HepG2 (cell line): Measurements from ENCODE around the gene KRTAP10-4. TPM values are rescaled to one million over a fixed set of nuclear protein-coding genes. Genes with fewer than 3 reads are reported as not detected.

ENCODE experiments used
- polyA plus RNA-seq, 8 experiments: library from polyadenylated mRNA; depleted of rRNA in 3 of 8; stranded (reverse) in 7 of 8; unstranded in 1 of 8; fragments of >200 nt; fragmentation: Illumina TruSeq in 4 of 8; extraction: Trizol in 4 of 8; gene quantifications; 2 replicates each; pipeline versions ENCODE4 v1.2.1 to v1.2.3, GENCODE V29; 2011 to 2016; ENCODE audit warnings: low read depth in 4 of 8, missing spikeins in 1 of 8, mixed read lengths in 1 of 8; ENCODE audit not compliant: insufficient read depth in 1 of 8
- total RNA-seq, 5 experiments: library from RNA; depleted of rRNA; stranded (reverse); fragments of >200 nt; fragmentation: Illumina TruSeq; extraction: Trizol; gene quantifications; 2 replicates each; pipeline ENCODE4 v1.2.3, GENCODE V29; 2016; ENCODE audit warnings: low read depth in 1 of 5
- TF ChIP-seq, protein P1 (sequence below): sonication (generic); formaldehyde crosslinking; IDR thresholded peaks from 2 replicates; pipeline ENCODE4 v1.5.1; 2020; ENCODE audit warnings: mild to moderate bottlenecking, missing genetic modification reagents, moderate library complexity
- TF ChIP-seq, protein P2 (sequence below): sonication (generic); formaldehyde crosslinking; IDR thresholded peaks from 2 replicates; pipeline ENCODE4 v1.5.0; 2020; ENCODE audit warnings: missing genetic modification reagents
- TF ChIP-seq, protein P3 (sequence below): sonication (generic); formaldehyde crosslinking; IDR thresholded peaks from 2 replicates; pipeline ENCODE4 v1.8.0; 2022; ENCODE audit warnings: mild to moderate bottlenecking, missing genetic modification reagents, borderline replicate concordance

The KRTAP10-4 gene
- total and polyA plus RNA-seq, 2 of the 13 experiments (the other 11 are each of a cell fraction or from before 2014, with no cell fraction given): not detected

DNA sequence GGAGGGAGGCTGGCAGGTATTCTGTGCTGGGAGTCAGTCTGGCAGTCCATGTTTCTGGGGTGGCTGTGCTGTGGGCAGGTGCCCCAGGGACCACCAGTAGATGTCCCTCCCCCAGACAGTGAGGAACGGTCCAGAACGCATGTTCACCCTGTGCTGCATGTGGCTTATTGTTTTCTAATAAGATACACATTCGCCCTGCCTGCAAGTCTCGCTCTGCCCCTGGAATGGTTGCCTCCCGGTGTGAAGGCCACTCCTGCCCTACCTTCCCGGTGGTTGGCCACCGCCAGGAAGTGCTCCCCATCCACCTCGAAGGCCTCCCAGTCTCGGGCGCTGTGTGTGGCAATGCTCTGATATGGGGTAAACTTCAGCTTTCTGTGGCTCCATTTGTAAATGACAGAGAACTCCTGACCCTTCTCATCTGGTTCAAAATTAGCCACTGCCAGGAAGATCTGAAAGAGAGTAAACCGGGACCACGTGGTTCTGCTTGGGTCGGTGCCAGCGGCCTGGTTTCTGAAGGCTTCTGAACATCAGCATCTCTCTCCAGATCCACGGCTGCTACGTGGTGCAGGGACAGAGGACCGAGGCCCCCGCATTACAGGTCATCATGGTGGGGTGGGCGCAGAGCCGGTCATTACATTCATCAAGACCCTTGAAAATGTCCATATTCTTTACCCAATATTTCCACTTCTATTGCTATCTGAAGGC, 48.0 kb upstream of the KRTAP10-4 start (continued):
- TF ChIP-seq, protein P1, sequence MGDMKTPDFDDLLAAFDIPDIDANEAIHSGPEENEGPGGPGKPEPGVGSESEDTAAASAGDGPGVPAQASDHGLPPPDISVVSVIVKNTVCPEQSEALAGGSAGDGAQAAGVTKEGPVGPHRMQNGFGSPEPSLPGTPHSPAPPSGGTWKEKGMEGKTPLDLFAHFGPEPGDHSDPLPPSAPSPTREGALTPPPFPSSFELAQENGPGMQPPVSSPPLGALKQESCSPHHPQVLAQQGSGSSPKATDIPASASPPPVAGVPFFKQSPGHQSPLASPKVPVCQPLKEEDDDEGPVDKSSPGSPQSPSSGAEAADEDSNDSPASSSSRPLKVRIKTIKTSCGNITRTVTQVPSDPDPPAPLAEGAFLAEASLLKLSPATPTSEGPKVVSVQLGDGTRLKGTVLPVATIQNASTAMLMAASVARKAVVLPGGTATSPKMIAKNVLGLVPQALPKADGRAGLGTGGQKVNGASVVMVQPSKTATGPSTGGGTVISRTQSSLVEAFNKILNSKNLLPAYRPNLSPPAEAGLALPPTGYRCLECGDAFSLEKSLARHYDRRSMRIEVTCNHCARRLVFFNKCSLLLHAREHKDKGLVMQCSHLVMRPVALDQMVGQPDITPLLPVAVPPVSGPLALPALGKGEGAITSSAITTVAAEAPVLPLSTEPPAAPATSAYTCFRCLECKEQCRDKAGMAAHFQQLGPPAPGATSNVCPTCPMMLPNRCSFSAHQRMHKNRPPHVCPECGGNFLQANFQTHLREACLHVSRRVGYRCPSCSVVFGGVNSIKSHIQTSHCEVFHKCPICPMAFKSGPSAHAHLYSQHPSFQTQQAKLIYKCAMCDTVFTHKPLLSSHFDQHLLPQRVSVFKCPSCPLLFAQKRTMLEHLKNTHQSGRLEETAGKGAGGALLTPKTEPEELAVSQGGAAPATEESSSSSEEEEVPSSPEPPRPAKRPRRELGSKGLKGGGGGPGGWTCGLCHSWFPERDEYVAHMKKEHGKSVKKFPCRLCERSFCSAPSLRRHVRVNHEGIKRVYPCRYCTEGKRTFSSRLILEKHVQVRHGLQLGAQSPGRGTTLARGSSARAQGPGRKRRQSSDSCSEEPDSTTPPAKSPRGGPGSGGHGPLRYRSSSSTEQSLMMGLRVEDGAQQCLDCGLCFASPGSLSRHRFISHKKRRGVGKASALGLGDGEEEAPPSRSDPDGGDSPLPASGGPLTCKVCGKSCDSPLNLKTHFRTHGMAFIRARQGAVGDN (CRISPR knock-in tag): peak; percentile 47; the same call in 1 of the 2 replicates
- TF ChIP-seq, protein P2, sequence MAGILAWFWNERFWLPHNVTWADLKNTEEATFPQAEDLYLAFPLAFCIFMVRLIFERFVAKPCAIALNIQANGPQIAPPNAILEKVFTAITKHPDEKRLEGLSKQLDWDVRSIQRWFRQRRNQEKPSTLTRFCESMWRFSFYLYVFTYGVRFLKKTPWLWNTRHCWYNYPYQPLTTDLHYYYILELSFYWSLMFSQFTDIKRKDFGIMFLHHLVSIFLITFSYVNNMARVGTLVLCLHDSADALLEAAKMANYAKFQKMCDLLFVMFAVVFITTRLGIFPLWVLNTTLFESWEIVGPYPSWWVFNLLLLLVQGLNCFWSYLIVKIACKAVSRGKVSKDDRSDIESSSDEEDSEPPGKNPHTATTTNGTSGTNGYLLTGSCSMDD (CRISPR knock-in tag): no peak
- TF ChIP-seq, protein P3, sequence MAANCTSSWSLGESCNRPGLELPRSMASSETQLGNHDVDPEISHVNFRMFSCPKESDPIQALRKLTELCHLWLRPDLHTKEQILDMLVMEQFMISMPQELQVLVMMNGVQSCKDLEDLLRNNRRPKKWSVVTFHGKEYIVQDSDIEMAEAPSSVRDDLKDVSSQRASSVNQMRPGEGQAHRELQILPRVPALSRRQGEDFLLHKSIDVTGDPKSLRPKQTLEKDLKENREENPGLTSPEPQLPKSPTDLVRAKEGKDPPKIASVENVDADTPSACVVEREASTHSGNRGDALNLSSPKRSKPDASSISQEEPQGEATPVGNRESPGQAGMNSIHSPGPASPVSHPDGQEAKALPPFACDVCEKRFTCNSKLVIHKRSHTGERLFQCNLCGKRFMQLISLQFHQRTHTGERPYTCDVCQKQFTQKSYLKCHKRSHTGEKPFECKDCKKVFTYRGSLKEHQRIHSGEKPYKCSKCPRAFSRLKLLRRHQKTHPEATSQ (CRISPR knock-in tag): no peak
